Measurements from ENCODE around the gene MEGF6. TPM values are rescaled to one million over a fixed set of nuclear protein-coding genes. Genes with fewer than 3 reads are reported as not detected.

The MEGF6 gene
- total and polyA plus RNA-seq, 2 of the 8 experiments (the other 6 are each of a cell fraction or from before 2014, with no cell fraction given) = 4.1 to 14.8 TPM

DNA sequence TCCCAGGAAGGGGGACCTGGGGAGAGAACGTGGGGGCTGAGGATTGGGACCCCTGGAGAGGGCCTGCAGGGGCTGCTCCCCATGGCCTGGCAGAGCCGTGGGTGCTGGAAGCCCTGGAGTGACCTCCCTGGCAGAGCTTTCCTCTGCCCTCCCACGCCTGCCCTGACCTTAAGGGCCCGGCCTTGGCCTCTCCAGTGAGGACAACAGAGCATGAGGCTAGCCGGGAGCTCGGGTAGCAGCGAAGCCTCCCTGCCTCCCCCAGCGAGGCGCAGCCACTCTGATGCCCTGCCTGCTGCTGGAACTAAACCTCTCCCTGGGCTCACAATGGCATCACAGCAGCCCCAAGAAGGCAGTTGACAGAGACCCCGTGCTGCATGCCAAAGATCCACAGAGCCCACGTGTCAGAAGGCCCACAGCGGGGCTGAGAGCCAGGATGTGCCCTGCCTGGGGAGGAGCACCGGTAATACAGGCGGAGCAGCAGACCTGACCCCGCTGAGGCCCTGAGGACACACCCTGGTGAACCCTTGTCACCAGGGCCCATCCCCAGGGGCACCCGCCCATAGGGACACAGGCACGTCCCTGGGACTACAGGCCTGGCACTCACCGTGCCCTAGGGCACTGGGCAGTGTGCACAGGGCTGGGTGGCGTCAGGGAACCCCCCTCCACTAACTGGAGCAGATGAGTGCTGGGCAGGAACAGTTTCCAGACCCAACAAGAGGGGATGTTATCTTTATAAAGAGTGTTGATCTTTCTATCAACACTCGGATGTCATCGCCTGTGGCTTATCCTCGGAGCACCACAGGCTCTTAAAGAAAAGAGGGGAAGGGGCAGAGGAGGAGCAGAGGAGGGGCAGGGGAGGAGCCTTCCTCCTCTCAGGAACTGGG, 108.4 kb downstream of the MEGF6 start:
- Histone ChIP-seq H2BK20ac (ENCODE audit: low read length) (no peak overlapping the region), H3K27me3 (replicated peaks in 1 of 4; ENCODE audit: control insufficient read depth in 3 of 4, extremely low read depth in 1 of 4, insufficient read depth in 3 of 4, low read length in 3 of 4) (no peaks in the 10 kb centered on the region), H3K4me3 (ENCODE audit: extremely low read depth in 1 of 4, insufficient read depth in 2 of 4, low read depth in 3 of 4, low read length in 4 of 4) (no peak overlapping the region), H3K9me3 (ENCODE audit: insufficient read depth in 2 of 2, low read depth in 1 of 2, low read length in 1 of 2) (no peaks in the 10 kb centered on the region), H3K14ac (ENCODE audit: insufficient read length) (no peak overlapping the region), H2BK12ac (ENCODE audit: low read depth, low read length) (no peak overlapping the region), H4K5ac (ENCODE audit: insufficient read length, low read depth, low read length) (no peak overlapping the region), H2AK5ac (ENCODE audit: low read depth, low read length) (no peak overlapping the region), H2BK120ac (replicated peaks; ENCODE audit: low read depth, low read length) (no peak overlapping the region), H3K18ac (ENCODE audit: extremely low read depth, low read length) (no peak overlapping the region), H4K91ac (replicated peaks; ENCODE audit: insufficient read length, low read length) (no peak overlapping the region), H3K9ac (replicated peaks in 1 of 4; ENCODE audit: extremely low read depth in 1 of 4, low read depth in 3 of 4, low read length in 3 of 4) (no peak overlapping the region), H3K4me2 (ENCODE audit: insufficient read depth in 1 of 2, low read depth in 2 of 2, low read length in 2 of 2) (no peak overlapping the region), H3K27ac (ENCODE audit: low read depth, low read length) (no peak overlapping the region), H3K4ac (replicated peaks; ENCODE audit: insufficient read length, low read depth, low read length) (no peak overlapping the region), H3K23ac (ENCODE audit: insufficient read length) (no peak overlapping the region), H3K36me3 (ENCODE audit: control insufficient read depth in 2 of 4, insufficient read depth in 4 of 4, low read length in 3 of 4) (no peaks in the 10 kb centered on the region; a peak in 2 of 8 replicates), H3K56ac (replicated peaks; ENCODE audit: insufficient read length, low read depth, low read length) (no peak overlapping the region), H3K4me1 (replicated peaks in 1 of 4; ENCODE audit: control insufficient read depth in 3 of 4, insufficient read depth in 4 of 4, low read length in 3 of 4) (no peaks in the 10 kb centered on the region), H3K79me2 (ENCODE audit: control insufficient read depth in 1 of 2, insufficient read depth in 2 of 2, low read length in 2 of 2) (no peaks in the 10 kb centered on the region), H4K20me1 (replicated peaks in 1 of 2; ENCODE audit: control insufficient read depth in 1 of 2, insufficient read depth in 2 of 2, low read length in 2 of 2) (peaks cover 0 to 23% of the 10 kb centered on the region in 2 experiments), H3K23me2 (ENCODE audit: low read depth, low read length) (no peaks in the 10 kb centered on the region), H2AFZ (ENCODE audit: low read length) (no peak overlapping the region), H3K79me1 (ENCODE audit: low read depth, low read length) (no peaks in the 10 kb centered on the region; the same call in 1 of the 2 replicates), H4K8ac (ENCODE audit: extremely low read depth, insufficient read depth, low read length) (peak overlapping the region; percentile 51; the same call in 1 of the 2 replicates), H2BK5ac (ENCODE audit: low read depth, low read length) (no peak overlapping the region), H2BK15ac (ENCODE audit: low read length) (no peak overlapping the region)
- POLR2A ChIA-PET (ENCODE audit: partially characterized antibody) = interaction anchor here (0.7 kb wide), 1 partner anchor 436 kb away, joined by 3 read pairs; no protein-coding TSS in a partner anchor
- CTCF ChIA-PET (ENCODE audit: partially characterized antibody) = interaction anchor here (0.7 to 2.8 kb wide), 10 partner anchors 10 to 135 kb away, joined by 3 to 12 read pairs (median 4); no protein-coding TSS in a partner anchor
- DNase-seq (ENCODE audit: low read depth in 1 of 2, low spot score in 2 of 2) (no peak), FAIRE-seq (no peak)
- 87% methylated on average over 21 of the region's 22 CpGs; no CpG with 5 or more reads in 1 of the 2 experiments for WGBS, 2 experiments (ENCODE audit: extremely low coverage in 1 of 2, insufficient coverage in 1 of 2, insufficient read length in 1 of 2, insufficient replicate concordance in 2 of 2, low coverage in 1 of 2, low lambda C conversion rate in 2 of 2, missing lambda C conversion rate in 1 of 2)
- TF ChIP-seq SIRT6 (IDR thresholded peaks at IDR 0.05; ENCODE audit: low read length) (no peak), RAD21 (IDR thresholded peaks at IDR 0.05 in 1 of 2, conservative IDR thresholded peaks at IDR 0.05 in 1 of 2; ENCODE audit: low read depth in 2 of 2, low read length in 2 of 2) (no peak), RXRA (IDR thresholded peaks at IDR 0.05; ENCODE audit: insufficient read depth, low read depth, low read length) (no peak), HDAC6 (IDR thresholded peaks at IDR 0.05; ENCODE audit: low read depth, low read length) (no peak), RFX5 (IDR thresholded peaks at IDR 0.05; ENCODE audit: borderline replicate concordance, low read depth, low read length) (no peak), JUN (IDR thresholded peaks at IDR 0.05; ENCODE audit: low read depth, low read length) (no peak)
- TF ChIP-seq, protein P1, sequence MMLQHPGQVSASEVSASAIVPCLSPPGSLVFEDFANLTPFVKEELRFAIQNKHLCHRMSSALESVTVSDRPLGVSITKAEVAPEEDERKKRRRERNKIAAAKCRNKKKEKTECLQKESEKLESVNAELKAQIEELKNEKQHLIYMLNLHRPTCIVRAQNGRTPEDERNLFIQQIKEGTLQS (IDR thresholded peaks at IDR 0.05; ENCODE audit: insufficient read depth, low read depth, low read length) = no peak

All from H1 (cell line).